Measurements from ENCODE around the gene TMED7. TPM values are rescaled to one million over a fixed set of nuclear protein-coding genes. Genes with fewer than 3 reads are reported as not detected.

TMED7 gene
- total RNA-seq, 2 donors from 2014 or later: 131 to 132 TPM

- no peak overlapping the region for H3K4me3 ChIP-seq
- ATAC-seq (ENCODE audit: insufficient number of reproducible peaks, low FRiP score, low read depth): no peak
- no peaks in the 10 kb centered on the region for H3K36me3 ChIP-seq
- no peak overlapping the region for H3K27ac ChIP-seq
- H3K9me3 ChIP-seq: no peaks in the 10 kb centered on the region
- no peaks in the 10 kb centered on the region for H3K27me3 ChIP-seq (replicated peaks; ENCODE audit: insufficient read depth)
- H3K4me1 ChIP-seq (ENCODE audit: control insufficient read depth in 1 of 2, low read depth in 2 of 2): no peaks in the 10 kb centered on the region
- DNase-seq (ENCODE audit: low spot score): no peak
- no peak for TF ChIP-seq CTCF (IDR thresholded peaks at IDR 0.05)
Observed at GRCh38 chr5:115579216-115579615, 46.6 kb downstream of the TMED7 start.

- Histone ChIP-seq H3K27ac (no peak overlapping the region), H3K36me3 (no peaks in the 10 kb centered on the region), H3K4me3 (no peak overlapping the region), H3K4me1 (ENCODE audit: control insufficient read depth in 1 of 2, low read depth in 2 of 2) (no peaks in the 10 kb centered on the region), H3K9me3 (no peaks in the 10 kb centered on the region), H3K27me3 (replicated peaks; ENCODE audit: insufficient read depth) (no peaks in the 10 kb centered on the region)
- TF ChIP-seq CTCF (IDR thresholded peaks at IDR 0.05): no peak
- DNase-seq (ENCODE audit: low spot score): no peak
- no peak for ATAC-seq (ENCODE audit: insufficient number of reproducible peaks, low FRiP score, low read depth)
Observed at GRCh38 chr5:115578657-115579056, 47.2 kb downstream of the TMED7 start.

- H3K9me3 ChIP-seq: no peaks in the 10 kb centered on the region
- no peaks in the 10 kb centered on the region for H3K27me3 ChIP-seq (replicated peaks; ENCODE audit: insufficient read depth)
- no peaks in the 10 kb centered on the region for H3K4me1 ChIP-seq (ENCODE audit: control insufficient read depth in 1 of 2, low read depth in 2 of 2)
- DNase-seq (ENCODE audit: low spot score) (no peak), ATAC-seq (ENCODE audit: insufficient number of reproducible peaks, low FRiP score, low read depth) (no peak)
- no peak overlapping the region for H3K27ac ChIP-seq
- no peak overlapping the region for H3K4me3 ChIP-seq
- no peaks in the 10 kb centered on the region for H3K36me3 ChIP-seq
- TF ChIP-seq CTCF (IDR thresholded peaks at IDR 0.05): no peak
Observed at GRCh38 chr5:115577741-115578140, 48.1 kb downstream of the TMED7 start.

GRCh38 chr5:115577329-115577728 lies 48.5 kb downstream of the TMED7 start:
- Histone ChIP-seq H3K4me1 (ENCODE audit: control insufficient read depth in 1 of 2, low read depth in 2 of 2) (no peaks in the 10 kb centered on the region), H3K27me3 (replicated peaks; ENCODE audit: insufficient read depth) (no peaks in the 10 kb centered on the region), H3K36me3 (no peaks in the 10 kb centered on the region), H3K9me3 (no peaks in the 10 kb centered on the region), H3K27ac (no peak overlapping the region), H3K4me3 (no peak overlapping the region)
- no peak for DNase-seq (ENCODE audit: low spot score)
- TF ChIP-seq CTCF (IDR thresholded peaks at IDR 0.05): no peak
- ATAC-seq (ENCODE audit: insufficient number of reproducible peaks, low FRiP score, low read depth): no peak

- no peak for TF ChIP-seq CTCF (IDR thresholded peaks at IDR 0.05)
- Histone ChIP-seq H3K4me1 (ENCODE audit: control insufficient read depth in 1 of 2, low read depth in 2 of 2) (no peaks in the 10 kb centered on the region), H3K27ac (no peak overlapping the region), H3K4me3 (no peak overlapping the region), H3K27me3 (replicated peaks; ENCODE audit: insufficient read depth) (no peaks in the 10 kb centered on the region), H3K36me3 (no peaks in the 10 kb centered on the region), H3K9me3 (no peaks in the 10 kb centered on the region)
- ATAC-seq (ENCODE audit: insufficient number of reproducible peaks, low FRiP score, low read depth) (no peak), DNase-seq (ENCODE audit: low spot score) (no peak)
Observed at GRCh38 chr5:115575167-115576070, 50.4 kb downstream of the TMED7 start.

All from thoracic aorta (tissue), 2 donors.